Adipocyte (in vitro differentiated cells): ENCODE measurements around the gene WDFY1.

Experiments
- DNase-seq: peaks from one replicate; pipeline ENCODE4 v3.0.0-alpha.2; 2015; ENCODE audit warnings: low read depth
- H3K27me3 ChIP-seq: replicated peaks from 2 replicates; pipeline ENCODE4 v1.7.0; 2013; ENCODE audit warnings: mild to moderate bottlenecking, low read length, moderate library complexity; ENCODE audit not compliant: control insufficient read depth, insufficient read depth
- H3K36me3 ChIP-seq: 2 replicates; pipeline ENCODE4 v1.7.0; 2013; ENCODE audit warnings: low read length, mild to moderate bottlenecking, moderate library complexity; ENCODE audit not compliant: control insufficient read depth, insufficient read depth, severe bottlenecking
- H3K4me1 ChIP-seq: 2 replicates; pipeline ENCODE4 v1.7.0; 2013; ENCODE audit warnings: mild to moderate bottlenecking, low read length, moderate library complexity; ENCODE audit not compliant: control insufficient read depth, insufficient read depth
- H3K4me3 ChIP-seq: 2 replicates; pipeline ENCODE4 v1.7.0; 2013; ENCODE audit warnings: mild to moderate bottlenecking, low read length, moderate library complexity
- H3K9ac ChIP-seq: 2 replicates; pipeline ENCODE4 v1.7.0; 2013; ENCODE audit warnings: mild to moderate bottlenecking, low read length, moderate library complexity
- H3K9me3 ChIP-seq: 2 replicates; pipeline ENCODE4 v1.7.0; 2013; ENCODE audit warnings: mild to moderate bottlenecking, low read length, moderate library complexity; ENCODE audit not compliant: control insufficient read depth

WDFY1 gene

GRCh38 chr2:223846515-223846914, 98.6 kb downstream of the WDFY1 start:
- H3K9me3 ChIP-seq: no peaks in the 10 kb centered on the region
- H3K27me3 ChIP-seq: no peaks in the 10 kb centered on the region
- DNase-seq: peak; percentile 78
- H3K4me3 ChIP-seq: no peak overlapping the region
- H3K9ac ChIP-seq: no peak overlapping the region
- peaks cover 8% of the 10 kb centered on the region for H3K36me3 ChIP-seq
- H3K4me1 ChIP-seq: no peaks in the 10 kb centered on the region

- H3K36me3 ChIP-seq: peaks cover 4% of the 10 kb centered on the region
- no peaks in the 10 kb centered on the region for H3K27me3 ChIP-seq
- peaks cover 2% of the 10 kb centered on the region for H3K4me1 ChIP-seq
- no peaks in the 10 kb centered on the region for H3K9me3 ChIP-seq
- DNase-seq: no peak
- H3K9ac ChIP-seq: no peak overlapping the region
- H3K4me3 ChIP-seq: no peak overlapping the region
Observed at GRCh38 chr2:223841436-223842190, 103.5 kb downstream of the WDFY1 start.

GRCh38 chr2:223837287-223838061, 107.7 kb downstream of the WDFY1 start, which contains the start of gene AP1S3:
Gene AP1S3 (minus strand): TSS chr2:223837582. CDS start chr2:223837450, 132 bp downstream.
- no peaks in the 10 kb centered on the region for H3K36me3 ChIP-seq
- H3K9me3 ChIP-seq: no peaks in the 10 kb centered on the region
- no peaks in the 10 kb centered on the region for H3K27me3 ChIP-seq
- peak within 1 kb of the TSS; percentile 80 for H3K4me3 ChIP-seq
- DNase-seq: peak; percentile 65
- peaks cover 6% of the 10 kb centered on the region for H3K4me1 ChIP-seq
- peak within 1 kb of the TSS; percentile 49 for H3K9ac ChIP-seq

GRCh38 chr2:223835701-223836532, 109.2 kb downstream of the WDFY1 start:
- H3K9me3 ChIP-seq: no peaks in the 10 kb centered on the region
- DNase-seq: no peak
- no peak overlapping the region for H3K4me3 ChIP-seq

DNA sequence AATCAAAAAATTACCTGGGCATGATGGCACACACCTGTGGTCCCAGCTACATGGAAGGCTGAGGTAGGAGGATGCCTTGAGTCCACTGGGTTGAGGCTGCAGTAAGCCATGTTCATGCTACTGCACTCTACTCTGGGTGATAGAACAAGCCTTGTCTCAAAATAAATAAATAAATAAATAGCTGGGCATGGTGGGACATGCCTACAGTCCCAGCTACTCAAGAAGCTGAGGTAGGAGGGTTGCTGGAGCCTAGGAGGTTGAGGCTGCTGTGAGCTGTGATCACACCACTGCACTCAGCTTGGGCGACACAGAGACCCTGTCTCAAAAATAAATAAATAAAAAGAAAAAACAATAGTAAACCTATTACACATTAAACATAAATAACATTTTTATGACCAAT, 110.7 kb downstream of the WDFY1 start:
- Histone ChIP-seq H3K36me3 (no peaks in the 10 kb centered on the region), H3K4me3 (no peak overlapping the region), H3K27me3 (no peaks in the 10 kb centered on the region), H3K9ac (no peak overlapping the region), H3K9me3 (no peaks in the 10 kb centered on the region), H3K4me1 (peaks cover 10% of the 10 kb centered on the region)
- DNase-seq: no peak

More at GRCh38 chr2:223835701-223836532, 109.2 kb downstream of the WDFY1 start:
- Histone ChIP-seq H3K4me1 (peaks cover 10% of the 10 kb centered on the region), H3K36me3 (no peaks in the 10 kb centered on the region), H3K9ac (no peak overlapping the region), H3K27me3 (no peaks in the 10 kb centered on the region)

DNA sequence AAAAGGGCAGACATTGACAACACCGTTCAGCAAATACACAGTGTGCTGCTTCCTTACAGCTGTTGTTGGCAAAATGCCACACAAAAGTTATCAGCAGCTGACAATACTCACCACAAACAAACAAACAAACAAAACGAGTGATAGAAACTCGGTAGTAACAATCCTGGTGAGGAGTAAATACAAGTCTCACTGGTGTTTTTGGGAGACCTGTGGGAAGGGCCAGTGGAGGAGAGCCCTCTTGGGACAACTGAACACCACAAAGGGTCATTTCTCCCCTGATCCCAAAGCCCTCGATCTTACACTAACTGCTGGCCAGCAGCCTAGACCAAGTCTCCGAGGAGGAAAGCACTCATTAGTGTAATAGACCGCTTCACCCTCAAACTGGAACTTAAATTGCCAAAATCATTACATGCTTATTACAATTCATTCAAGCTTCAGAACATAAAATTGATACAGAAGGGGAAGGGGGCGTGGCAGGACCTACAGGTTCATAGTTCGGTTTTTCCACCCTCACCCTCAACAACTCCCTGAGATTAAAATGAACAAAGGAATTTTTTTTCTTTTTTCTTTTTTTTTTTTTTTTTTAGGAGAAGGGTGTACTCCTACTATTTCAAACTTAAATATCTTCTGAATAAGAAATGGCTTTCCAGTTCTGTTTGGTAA, 112.8 kb downstream of the WDFY1 start:
- peaks cover 10% of the 10 kb centered on the region for H3K4me1 ChIP-seq
- no peak for DNase-seq

GRCh38 chr2:223829128-223829527, 116.0 kb downstream of the WDFY1 start:
- H3K27me3 ChIP-seq: no peaks in the 10 kb centered on the region
- H3K9me3 ChIP-seq: no peaks in the 10 kb centered on the region
- peaks cover 6% of the 10 kb centered on the region for H3K4me1 ChIP-seq
- H3K4me3 ChIP-seq: no peak overlapping the region
- H3K9ac ChIP-seq: no peak overlapping the region
- H3K36me3 ChIP-seq: no peaks in the 10 kb centered on the region
- no peak for DNase-seq

More for the DNA sequence above, 112.8 kb downstream of the WDFY1 start:
- no peak overlapping the region for H3K4me3 ChIP-seq
- H3K9ac ChIP-seq: no peak overlapping the region
- H3K27me3 ChIP-seq: no peaks in the 10 kb centered on the region
- H3K36me3 ChIP-seq: no peaks in the 10 kb centered on the region
- no peaks in the 10 kb centered on the region for H3K9me3 ChIP-seq

DNA sequence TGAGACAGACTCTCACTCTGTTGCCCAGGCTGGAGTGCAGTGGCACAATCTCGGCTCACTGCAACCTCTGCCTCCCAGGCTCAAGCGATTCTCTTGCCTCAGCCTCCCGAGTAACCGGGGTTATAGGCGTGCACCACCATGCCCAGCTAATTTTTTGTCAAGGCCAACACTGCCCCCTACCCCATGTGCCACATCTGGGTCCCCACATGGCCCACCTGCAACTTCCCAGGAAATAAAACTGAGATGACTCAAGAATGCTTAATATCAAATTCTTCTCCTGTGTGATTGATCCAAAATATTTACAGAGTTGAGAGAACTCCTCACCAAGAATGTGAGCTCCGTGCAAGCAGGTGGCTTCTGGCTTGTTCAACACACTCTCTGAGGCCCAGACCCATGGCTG, 116.8 kb downstream of the WDFY1 start:
- H3K27me3 ChIP-seq: no peaks in the 10 kb centered on the region
- peaks cover 6% of the 10 kb centered on the region for H3K4me1 ChIP-seq
- no peak overlapping the region for H3K9ac ChIP-seq
- no peak for DNase-seq
- H3K4me3 ChIP-seq: no peak overlapping the region
- no peaks in the 10 kb centered on the region for H3K36me3 ChIP-seq
- H3K9me3 ChIP-seq: no peaks in the 10 kb centered on the region

DNA sequence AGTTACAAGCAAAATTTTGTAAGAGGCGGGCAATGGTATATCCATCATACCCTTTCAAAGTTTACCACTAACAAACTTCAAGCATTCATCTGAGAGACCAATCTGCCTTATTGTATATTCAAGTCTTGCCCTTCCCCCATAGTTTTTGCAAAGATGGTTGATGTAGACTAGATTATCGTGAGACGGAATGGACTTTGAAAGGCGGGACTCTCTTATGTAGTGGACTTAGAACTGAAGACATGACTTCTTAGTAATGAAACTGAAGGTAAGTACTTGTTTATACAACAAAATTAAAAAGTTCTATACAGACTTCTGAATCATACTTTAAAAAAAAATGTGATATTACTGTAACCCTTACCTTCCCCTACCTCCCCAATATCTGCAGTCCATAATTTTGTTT, 118.1 kb downstream of the WDFY1 start:
- no peak overlapping the region for H3K4me3 ChIP-seq
- no peaks in the 10 kb centered on the region for H3K27me3 ChIP-seq
- no peaks in the 10 kb centered on the region for H3K36me3 ChIP-seq
- H3K9me3 ChIP-seq: no peaks in the 10 kb centered on the region
- H3K4me1 ChIP-seq: no peaks in the 10 kb centered on the region
- no peak for DNase-seq
- no peak overlapping the region for H3K9ac ChIP-seq
